NCI-H345 treated with DMSO at 0.1 percent for 48 hours (cell line): ENCODE results near the gene ZSWIM7.
"Not testable (repeated sequence)": the region's sequence is repeated elsewhere in the genome, so short reads cannot be mapped to it uniquely, and the experiment has no call there.

Experiments used
- DNase-seq: peaks from one replicate; lab custom pipeline; 2025; ENCODE audit not compliant: unreplicated experiment; lab: John Stamatoyannopoulos, UW

ZSWIM7 gene

GRCh38 chr17:15958484-15958854 lies 41.0 kb downstream of the ZSWIM7 start:
- DNase-seq, result no peak

GRCh38 chr17:15957608-15958307 lies 41.7 kb downstream of the ZSWIM7 start:
- DNase-seq, result no peak

GRCh38 chr17:15957206-15957605 lies 42.3 kb downstream of the ZSWIM7 start:
- DNase-seq, result no peak

GRCh38 chr17:15955793-15956541 lies 43.5 kb downstream of the ZSWIM7 start:
- no peak for DNase-seq

GRCh38 chr17:15954222-15954621 lies 45.3 kb downstream of the ZSWIM7 start:
- DNase-seq, result no peak

GRCh38 chr17:15952916-15953790 lies 46.4 kb downstream of the ZSWIM7 start:
- no peak for DNase-seq

GRCh38 chr17:15952048-15952532 lies 47.4 kb downstream of the ZSWIM7 start:
- no peak for DNase-seq

- no peak for DNase-seq
Measured at GRCh38 chr17:15951368-15952047, 48.0 kb downstream of the ZSWIM7 start.

- DNase-seq, result no peak
Measured at GRCh38 chr17:15947976-15948752, 51.3 kb downstream of the ZSWIM7 start.

GRCh38 chr17:15947271-15947670 lies 52.2 kb downstream of the ZSWIM7 start:
- DNase-seq, result no peak

GRCh38 chr17:15946611-15947120 lies 52.8 kb downstream of the ZSWIM7 start:
- no peak for DNase-seq

GRCh38 chr17:15945527-15946191 lies 53.8 kb downstream of the ZSWIM7 start:
- no peak for DNase-seq

- DNase-seq, result no peak
Measured at GRCh38 chr17:15944759-15945526, 54.6 kb downstream of the ZSWIM7 start, which contains the start of gene ADORA2B. Gene ADORA2B (plus strand): TSS chr17:15945130. CDS start chr17:15945249, 119 bp downstream.

- DNase-seq, result no peak
Measured at GRCh38 chr17:15943971-15944758, 55.3 kb downstream of the ZSWIM7 start.

GRCh38 chr17:15942207-15942833 lies 57.2 kb downstream of the ZSWIM7 start:
- DNase-seq, result no peak

- no peak for DNase-seq
Measured at GRCh38 chr17:15941781-15942180, 57.7 kb downstream of the ZSWIM7 start.

- DNase-seq, result not testable (repeated sequence)
Measured at GRCh38 chr17:15936481-15936880, 63.0 kb downstream of the ZSWIM7 start.
